GM18502 (cell line): Measurements from ENCODE around the gene PI4KA.
"Not testable (repeated sequence)": the region's sequence is repeated elsewhere in the genome, so short reads cannot be mapped to it uniquely, and the experiment has no call there.

Source experiments
- ATAC-seq: cut with Tn5 transposase; IDR thresholded peaks from one replicate; pipeline ENCODE4 v1.9.1; 2021; ENCODE audit warnings: mild to moderate bottlenecking; ENCODE audit not compliant: unreplicated experiment, poor library complexity

Gene PI4KA

GRCh38 chr22:20853236-20853660 lies 5.4 kb downstream of the PI4KA start:
- ATAC-seq, result no peak

GRCh38 chr22:20852503-20852902 lies 6.1 kb downstream of the PI4KA start:
- no peak for ATAC-seq

GRCh38 chr22:20852076-20852475 lies 6.5 kb downstream of the PI4KA start:
- no peak for ATAC-seq

GRCh38 chr22:20847318-20847822 lies 11.2 kb downstream of the PI4KA start:
- no peak for ATAC-seq

- no peak for ATAC-seq
These were observed 14.3 kb downstream of the PI4KA start for GRCh38 chr22:20844055-20845037.

- ATAC-seq, result no peak
These were observed 15.1 kb downstream of the PI4KA start for GRCh38 chr22:20843501-20843900.

- ATAC-seq, result no peak
These were observed 17.8 kb downstream of the PI4KA start for GRCh38 chr22:20840646-20841371.

GRCh38 chr22:20839837-20840645 lies 18.6 kb downstream of the PI4KA start:
- ATAC-seq, result no peak

- not testable (repeated sequence) for ATAC-seq
These were observed 19.3 kb downstream of the PI4KA start for GRCh38 chr22:20839354-20839753.

GRCh38 chr22:20836987-20837823 lies 21.4 kb downstream of the PI4KA start:
- ATAC-seq, result no peak

GRCh38 chr22:20834725-20835124 lies 23.9 kb downstream of the PI4KA start:
- ATAC-seq, result no peak

- no peak for ATAC-seq
These were observed 24.4 kb downstream of the PI4KA start for GRCh38 chr22:20834206-20834605.

- no peak for ATAC-seq
These were observed 25.4 kb downstream of the PI4KA start for GRCh38 chr22:20833225-20833665.

- no peak for ATAC-seq
These were observed 29.0 kb downstream of the PI4KA start for GRCh38 chr22:20829491-20830134.

GRCh38 chr22:20826373-20827152 lies 32.0 kb downstream of the PI4KA start:
- ATAC-seq, result not testable (repeated sequence)

GRCh38 chr22:20825624-20826023 lies 33.0 kb downstream of the PI4KA start:
- no peak for ATAC-seq

GRCh38 chr22:20825216-20825615 lies 33.4 kb downstream of the PI4KA start:
- not testable (repeated sequence) for ATAC-seq

GRCh38 chr22:20823264-20823663 lies 35.3 kb downstream of the PI4KA start:
- no peak for ATAC-seq
